Suprapubic skin (tissue), 3 donors: ENCODE results near the gene RASD2.

ENCODE experiments used
- CTCF ChIP-seq, 2 donors: fragments of 200-600 bp in 1 of 2; fragments of 450-650 bp in 1 of 2; sonication (generic) in 1 of 2; IDR thresholded peaks; one replicate each; pipeline ENCODE4 v1.5.1; 2016 to 2019; ENCODE audit warnings: antibody characterized with exemption in 2 of 2, mild to moderate bottlenecking in 1 of 2, moderate library complexity in 1 of 2
- EP300 ChIP-seq: sonication (generic); formaldehyde crosslinking; IDR thresholded peaks from one replicate; pipeline ENCODE4 v1.6.1; 2017; ENCODE audit warnings: antibody characterized with exemption

- no peak for TF ChIP-seq CTCF (IDR thresholded peaks at IDR 0.05)
- no peak for TF ChIP-seq EP300
Measured at GRCh38 chr22:35560366-35560765, 19.7 kb downstream of the RASD2 start.
